Measurements from ENCODE around the gene PLA2G4E. TPM values are rescaled to one million over a fixed set of nuclear protein-coding genes. Genes with fewer than 3 reads are reported as not detected.

The PLA2G4E gene
- total and polyA plus RNA-seq, 2 of the 13 experiments (the other 11 are each of a cell fraction or from before 2014, with no cell fraction given): not detected

GRCh38 chr15:41989573-41990242 lies 31.1 kb downstream of the PLA2G4E start (continued):
- TF ChIP-seq HMGXB4 (CRISPR knock-in tag; IDR thresholded peaks at IDR 0.05; ENCODE audit: borderline replicate concordance in 1 of 2, low read depth in 1 of 2): peak in 1 of 2 experiments; percentile 50; a peak in 1 of 4 replicates
- 0 out of 2 replicates have a peak, but pooled peaks have one; percentile 25 for TF ChIP-seq IRF9 (CRISPR knock-in tag; IDR thresholded peaks at IDR 0.05; ENCODE audit: borderline replicate concordance)

GRCh38 chr15:41988896-41989572 lies 31.8 kb downstream of the PLA2G4E start:
- H4K20me1 ChIP-seq (ENCODE audit: insufficient read depth, low read length): no peaks in the 10 kb centered on the region
- no peak for FAIRE-seq
- CTCF ChIA-PET (ENCODE audit: low intra/inter-chr PET ratio, low total read pairs): interaction anchor here (1.1 to 3.4 kb wide), 4 partner anchors 69 to 149 kb away, joined by 4 to 39 read pairs (median 12); no protein-coding TSS in a partner anchor
- peak; percentile 55 for ATAC-seq
- 55% methylated on average over 6 of the region's 21 CpGs for WGBS (ENCODE audit: low lambda C conversion rate)
- intact Hi-C loops (cut with micrococcal nuclease; ENCODE audit: unreplicated experiment): loop anchor here (1.0 to 2.0 kb wide), 3 partner anchors 70 to 95 kb away; no protein-coding TSS in a partner anchor
- POLR2A ChIA-PET: interaction anchor here (0.6 to 1.1 kb wide), 2 partner anchors 17 to 95 kb away, joined by 3 to 4 read pairs; partner anchors contain the start of gene EHD4
- in situ Hi-C loops (cut with HindIII; ENCODE audit: extremely low pct_ligation_motif_present, low pct_unique_long_range_greater_than_20kb): loop anchor here (5.0 kb wide), 2 partner anchors 68 to 148 kb away; no protein-coding TSS in a partner anchor
- no peak overlapping the region for H2AFZ ChIP-seq (ENCODE audit: low read length)
- no peak overlapping the region for H3K27ac ChIP-seq (ENCODE audit: extremely low read length, insufficient read depth, low read length)
- peak overlapping the region; percentile 54 for H3K4me2 ChIP-seq (ENCODE audit: low read depth, low read length)
- no peaks in the 10 kb centered on the region for H3K79me2 ChIP-seq (ENCODE audit: insufficient read depth, low read length)
- peaks cover 11% of the 10 kb centered on the region for H3K4me1 ChIP-seq (ENCODE audit: insufficient read depth, low read length)
- H3K9ac ChIP-seq (ENCODE audit: insufficient read depth, low read depth, low read length): no peak overlapping the region
- no TSS peak for BruUV-seq (replicated peaks)
- 0 out of 2 replicates have a peak, but pooled peaks have one; percentile 43 for TF ChIP-seq ZFAT (CRISPR knock-in tag; conservative IDR thresholded peaks at IDR 0.05)
- TF ChIP-seq NCOA5 (CRISPR knock-in tag; IDR thresholded peaks at IDR 0.05): no peak
- 0 out of 2 replicates have a peak, but pooled peaks have one; percentile 22 for TF ChIP-seq ZNF598 (CRISPR knock-in tag; IDR thresholded peaks at IDR 0.05; ENCODE audit: borderline replicate concordance)
- TF ChIP-seq KDM5B (CRISPR knock-in tag; IDR thresholded peaks at IDR 0.05; ENCODE audit: borderline replicate concordance): peak; percentile 11; the same call in 1 of the 2 replicates
- no peak for TF ChIP-seq ATF7-NPFF (CRISPR knock-in tag; IDR thresholded peaks at IDR 0.05; ENCODE audit: low read depth)
- no peak for DNase-seq (ENCODE audit: low spot score)
- H3K4me3 ChIP-seq (replicated peaks in 1 of 3; ENCODE audit: insufficient read depth in 1 of 3, low read depth in 2 of 3, low read length in 3 of 3): peak overlapping the region in 1 of 3 experiments; percentile 38; a peak in 2 of 6 replicates
- peaks cover 7 to 63% of the 10 kb centered on the region in 2 experiments for H3K27me3 ChIP-seq (ENCODE audit: control insufficient read depth in 1 of 2, insufficient read depth in 2 of 2, low read length in 2 of 2)
- H3K9me3 ChIP-seq (ENCODE audit: low read length): no peaks in the 10 kb centered on the region
- no peaks in the 10 kb centered on the region for H3K36me3 ChIP-seq (replicated peaks in 1 of 2; ENCODE audit: control insufficient read depth in 1 of 2, insufficient read depth in 2 of 2, low read length in 2 of 2)

Measured in HepG2 (cell line).